ENCODE measurements around the gene TBCD.
A peak's percentile ranks its signal among the peaks of the same experiment; 100 is the strongest.

TBCD gene

GRCh38 chr17:82913304-82914043 lies 161.6 kb downstream of the TBCD start:
- no peak overlapping the region for H3K27ac Mint-ChIP-seq
- no peak for DNase-seq (ENCODE audit: low spot score in 2 of 2)
- H3K4me1 Mint-ChIP-seq = peaks cover 38% of the 10 kb centered on the region
- H3K4me3 Mint-ChIP-seq = no peak overlapping the region
- peaks cover 22% of the 10 kb centered on the region for H3K36me3 Mint-ChIP-seq
- ATAC-seq = no peak
- no peaks in the 10 kb centered on the region for H3K9me3 Mint-ChIP-seq

- DNase-seq (ENCODE audit: low spot score in 2 of 2) (no peak), ATAC-seq (no peak)
- Mint-ChIP-seq H3K4me1 (peaks cover 30% of the 10 kb centered on the region), H3K36me3 (peaks cover 22% of the 10 kb centered on the region), H3K27ac (no peak overlapping the region), H3K9me3 (no peaks in the 10 kb centered on the region), H3K4me3 (no peak overlapping the region)
Measured at GRCh38 chr17:82914375-82914774, 162.5 kb downstream of the TBCD start.

- ATAC-seq (no peak), DNase-seq (ENCODE audit: low spot score in 2 of 2) (no peak)
- no peak overlapping the region for H3K4me3 Mint-ChIP-seq
- H3K9me3 Mint-ChIP-seq = no peaks in the 10 kb centered on the region
- peaks cover 27% of the 10 kb centered on the region for H3K36me3 Mint-ChIP-seq
- H3K27ac Mint-ChIP-seq = no peak overlapping the region
- H3K4me1 Mint-ChIP-seq = peaks cover 32% of the 10 kb centered on the region
Measured at GRCh38 chr17:82915010-82915756, 163.3 kb downstream of the TBCD start.

GRCh38 chr17:82915757-82916027 lies 163.8 kb downstream of the TBCD start:
- no peaks in the 10 kb centered on the region for H3K9me3 Mint-ChIP-seq
- ATAC-seq = no peak

GRCh38 chr17:82917699-82918345 lies 166.0 kb downstream of the TBCD start:
- H3K4me1 Mint-ChIP-seq = peaks cover 24% of the 10 kb centered on the region
- ATAC-seq (peak; percentile 64), DNase-seq (ENCODE audit: low spot score in 2 of 2) (peak in 1 of 2 donors; percentile 17)
- no peaks in the 10 kb centered on the region for H3K9me3 Mint-ChIP-seq
- H3K36me3 Mint-ChIP-seq = peaks cover 42% of the 10 kb centered on the region
- no peak overlapping the region for H3K4me3 Mint-ChIP-seq
- H3K27ac Mint-ChIP-seq = peak overlapping the region; percentile 52

More at GRCh38 chr17:82915757-82916027, 163.8 kb downstream of the TBCD start:
- Mint-ChIP-seq H3K4me1 (peaks cover 32% of the 10 kb centered on the region), H3K27ac (no peak overlapping the region), H3K36me3 (peaks cover 32% of the 10 kb centered on the region), H3K4me3 (no peak overlapping the region)
- no peak for DNase-seq (ENCODE audit: low spot score in 2 of 2)

GRCh38 chr17:82918508-82918907 lies 166.6 kb downstream of the TBCD start:
- Mint-ChIP-seq H3K9me3 (no peaks in the 10 kb centered on the region), H3K36me3 (peaks cover 45% of the 10 kb centered on the region), H3K27ac (no peak overlapping the region), H3K4me1 (peaks cover 24% of the 10 kb centered on the region), H3K4me3 (no peak overlapping the region)
- ATAC-seq = no peak
- no peak for DNase-seq (ENCODE audit: low spot score in 2 of 2)

GRCh38 chr17:82920150-82920549 lies 168.3 kb downstream of the TBCD start:
- DNase-seq (ENCODE audit: low spot score in 2 of 2) = no peak
- H3K27ac Mint-ChIP-seq = peak overlapping the region; percentile 17
- peaks cover 54% of the 10 kb centered on the region for H3K36me3 Mint-ChIP-seq
- no peaks in the 10 kb centered on the region for H3K9me3 Mint-ChIP-seq
- H3K4me1 Mint-ChIP-seq = peaks cover 20% of the 10 kb centered on the region
- H3K4me3 Mint-ChIP-seq = no peak overlapping the region
- no peak for ATAC-seq

- Mint-ChIP-seq H3K4me1 (peaks cover 17% of the 10 kb centered on the region), H3K36me3 (peaks cover 57% of the 10 kb centered on the region), H3K9me3 (no peaks in the 10 kb centered on the region), H3K4me3 (no peak overlapping the region), H3K27ac (no peak overlapping the region)
- ATAC-seq (no peak), DNase-seq (ENCODE audit: low spot score in 2 of 2) (no peak)
Measured at GRCh38 chr17:82920715-82921114, 168.8 kb downstream of the TBCD start.

- peaks cover 17% of the 10 kb centered on the region for H3K4me1 Mint-ChIP-seq
- H3K27ac Mint-ChIP-seq = no peak overlapping the region
- ATAC-seq (no peak), DNase-seq (ENCODE audit: low spot score in 2 of 2) (no peak)
- H3K4me3 Mint-ChIP-seq = no peak overlapping the region
- H3K36me3 Mint-ChIP-seq = peaks cover 59% of the 10 kb centered on the region
- no peaks in the 10 kb centered on the region for H3K9me3 Mint-ChIP-seq
Measured at GRCh38 chr17:82921426-82921825, 169.6 kb downstream of the TBCD start.

GRCh38 chr17:82922646-82923045 lies 170.8 kb downstream of the TBCD start:
- H3K27ac Mint-ChIP-seq = no peak overlapping the region
- no peak for ATAC-seq
- H3K9me3 Mint-ChIP-seq = no peaks in the 10 kb centered on the region
- H3K36me3 Mint-ChIP-seq = peaks cover 63% of the 10 kb centered on the region
- no peak overlapping the region for H3K4me3 Mint-ChIP-seq
- no peak for DNase-seq (ENCODE audit: low spot score in 2 of 2)
- peaks cover 15% of the 10 kb centered on the region for H3K4me1 Mint-ChIP-seq

GRCh38 chr17:82923366-82924113 lies 171.7 kb downstream of the TBCD start:
- no peaks in the 10 kb centered on the region for H3K9me3 Mint-ChIP-seq
- H3K36me3 Mint-ChIP-seq = peaks cover 63% of the 10 kb centered on the region
- H3K27ac Mint-ChIP-seq = no peak overlapping the region
- no peak for ATAC-seq
- H3K4me1 Mint-ChIP-seq = peaks cover 7% of the 10 kb centered on the region
- no peak overlapping the region for H3K4me3 Mint-ChIP-seq
- DNase-seq (ENCODE audit: low spot score in 2 of 2) = no peak

GRCh38 chr17:82924214-82924613 lies 172.3 kb downstream of the TBCD start:
- no peak overlapping the region for H3K4me3 Mint-ChIP-seq
- ATAC-seq (no peak), DNase-seq (ENCODE audit: low spot score in 2 of 2) (no peak)
- H3K36me3 Mint-ChIP-seq = peaks cover 65% of the 10 kb centered on the region
- H3K27ac Mint-ChIP-seq = no peak overlapping the region
- peaks cover 7% of the 10 kb centered on the region for H3K4me1 Mint-ChIP-seq
- H3K9me3 Mint-ChIP-seq = no peaks in the 10 kb centered on the region

- H3K4me1 Mint-ChIP-seq = peaks cover 1% of the 10 kb centered on the region
- no peak overlapping the region for H3K27ac Mint-ChIP-seq
- no peaks in the 10 kb centered on the region for H3K9me3 Mint-ChIP-seq
- no peak for ATAC-seq
- H3K36me3 Mint-ChIP-seq = peaks cover 66% of the 10 kb centered on the region
- H3K4me3 Mint-ChIP-seq = no peak overlapping the region
- DNase-seq (ENCODE audit: low spot score in 2 of 2) = no peak
Measured at GRCh38 chr17:82924812-82925211, 172.9 kb downstream of the TBCD start.

GRCh38 chr17:82925336-82925735 lies 173.5 kb downstream of the TBCD start:
- H3K27ac Mint-ChIP-seq = no peak overlapping the region
- no peak overlapping the region for H3K4me3 Mint-ChIP-seq
- DNase-seq (ENCODE audit: low spot score in 2 of 2) (no peak), ATAC-seq (no peak)
- no peaks in the 10 kb centered on the region for H3K4me1 Mint-ChIP-seq
- H3K36me3 Mint-ChIP-seq = peaks cover 63% of the 10 kb centered on the region
- H3K9me3 Mint-ChIP-seq = no peaks in the 10 kb centered on the region

- no peaks in the 10 kb centered on the region for H3K4me1 Mint-ChIP-seq
- peaks cover 64% of the 10 kb centered on the region for H3K36me3 Mint-ChIP-seq
- no peak for DNase-seq (ENCODE audit: low spot score in 2 of 2)
- H3K9me3 Mint-ChIP-seq = no peaks in the 10 kb centered on the region
- ATAC-seq = no peak
- H3K4me3 Mint-ChIP-seq = no peak overlapping the region
- H3K27ac Mint-ChIP-seq = peak overlapping the region; percentile 56
Measured at GRCh38 chr17:82926081-82926480, 174.2 kb downstream of the TBCD start.
